ENCODE data around the gene NMT1. TPM values are rescaled to one million over a fixed set of nuclear protein-coding genes. Genes with fewer than 3 reads are reported as not detected.
A peak's percentile ranks its signal among the peaks of the same experiment; 100 is the strongest.

NMT1 gene
- total RNA-seq, 3 donors from 2014 or later (not counting 1 experiment from before 2014, with no cell fraction given) = 56.6 to 94.7 (median 77.6) TPM

GRCh38 chr17:45128989-45129388 lies 67.9 kb downstream of the NMT1 start:
- no peak for DNase-seq
- Histone ChIP-seq H3K27me3 (ENCODE audit: control insufficient read depth, insufficient read depth, low read length) (no peaks in the 10 kb centered on the region), H3K4me1 (ENCODE audit: control insufficient read depth, insufficient read depth, low read length) (peaks cover 20% of the 10 kb centered on the region), H3K36me3 (ENCODE audit: control insufficient read depth, insufficient read depth, low read length) (no peaks in the 10 kb centered on the region), H3K27ac (ENCODE audit: low read length) (no peak overlapping the region), H3K4me3 (ENCODE audit: low read length) (no peak overlapping the region), H3K9me3 (ENCODE audit: control insufficient read depth, insufficient read depth, low read length) (no peaks in the 10 kb centered on the region)
- H3K27me3 Mint-ChIP-seq (ENCODE audit: low read depth in 2 of 2) = peaks cover 0 to 3% of the 10 kb centered on the region in 2 donors
- no peak overlapping the region for H3K27ac Mint-ChIP-seq
- intact Hi-C loops (cut with micrococcal nuclease) = no loop called here
- WGBS (ENCODE audit: insufficient coverage) = 96% methylated on average over 2 of the region's 2 CpGs
- no peak for ATAC-seq
- peaks cover 0 to 3% of the 10 kb centered on the region in 2 donors for H3K4me1 Mint-ChIP-seq
- no peaks in the 10 kb centered on the region for H3K36me3 Mint-ChIP-seq
- no peak for TF ChIP-seq CTCF (IDR thresholded peaks at IDR 0.05)
- no peak overlapping the region for H3K4me3 Mint-ChIP-seq
- H3K9me3 Mint-ChIP-seq = no peaks in the 10 kb centered on the region

DNA sequence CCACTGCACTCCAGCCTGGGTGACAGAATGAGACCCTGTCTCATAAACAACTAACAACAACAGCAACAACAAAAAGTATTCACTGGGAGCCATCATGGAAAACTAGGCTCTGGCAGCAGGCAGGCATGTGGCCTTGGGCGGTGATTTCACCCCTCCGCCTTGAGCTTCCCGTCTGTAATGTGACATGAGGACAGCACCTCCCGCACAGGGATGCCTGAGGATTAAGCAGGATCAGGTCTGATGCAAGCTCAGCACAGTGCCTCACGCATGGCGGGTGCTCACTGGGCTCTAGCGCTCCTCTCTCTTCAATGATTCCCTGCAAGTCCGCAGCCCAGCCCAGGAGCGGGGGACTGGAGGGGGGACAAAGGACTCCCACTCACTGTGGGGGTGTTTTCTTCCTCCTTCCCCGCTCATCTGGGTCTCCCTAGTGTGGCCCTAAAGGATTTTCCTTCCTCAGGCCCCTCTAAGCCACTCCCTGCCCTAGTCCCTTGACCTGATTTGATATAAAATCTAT lies 68.4 kb downstream of the NMT1 start:
- no peaks in the 10 kb centered on the region for H3K9me3 ChIP-seq (ENCODE audit: control insufficient read depth, insufficient read depth, low read length)
- H3K27me3 ChIP-seq (ENCODE audit: control insufficient read depth, insufficient read depth, low read length) = no peaks in the 10 kb centered on the region
- no peak for TF ChIP-seq CTCF (IDR thresholded peaks at IDR 0.05)
- H3K4me1 ChIP-seq (ENCODE audit: control insufficient read depth, insufficient read depth, low read length) = peaks cover 15% of the 10 kb centered on the region
- ATAC-seq = no peak
- DNase-seq = no peak
- no peak overlapping the region for H3K27ac ChIP-seq (ENCODE audit: low read length)
- no peaks in the 10 kb centered on the region for H3K36me3 Mint-ChIP-seq
- WGBS (ENCODE audit: insufficient coverage) = 93% methylated on average over 9 of the region's 10 CpGs
- peaks cover 0 to 3% of the 10 kb centered on the region in 2 donors for H3K27me3 Mint-ChIP-seq (ENCODE audit: low read depth in 2 of 2)
- no peak overlapping the region for H3K4me3 ChIP-seq (ENCODE audit: low read length)
- intact Hi-C loops (cut with micrococcal nuclease) = no loop called here
- peaks cover 0 to 3% of the 10 kb centered on the region in 2 donors for H3K4me1 Mint-ChIP-seq
- H3K36me3 ChIP-seq (ENCODE audit: control insufficient read depth, insufficient read depth, low read length) = no peaks in the 10 kb centered on the region
- H3K27ac Mint-ChIP-seq = no peak overlapping the region
- H3K4me3 Mint-ChIP-seq = no peak overlapping the region
- no peaks in the 10 kb centered on the region for H3K9me3 Mint-ChIP-seq

- Histone ChIP-seq H3K9me3 (ENCODE audit: control insufficient read depth, insufficient read depth, low read length) (no peaks in the 10 kb centered on the region), H3K36me3 (ENCODE audit: control insufficient read depth, insufficient read depth, low read length) (no peaks in the 10 kb centered on the region), H3K27me3 (ENCODE audit: control insufficient read depth, insufficient read depth, low read length) (no peaks in the 10 kb centered on the region), H3K4me3 (ENCODE audit: low read length) (no peak overlapping the region), H3K4me1 (ENCODE audit: control insufficient read depth, insufficient read depth, low read length) (peaks cover 18% of the 10 kb centered on the region), H3K27ac (ENCODE audit: low read length) (no peak overlapping the region)
- Mint-ChIP-seq H3K27me3 (ENCODE audit: low read depth in 2 of 2) (peaks cover 0 to 3% of the 10 kb centered on the region in 2 donors), H3K9me3 (no peaks in the 10 kb centered on the region), H3K4me3 (peak overlapping the region; percentile 17), H3K4me1 (peaks cover 2 to 6% of the 10 kb centered on the region in 2 donors), H3K27ac (no peak overlapping the region), H3K36me3 (no peaks in the 10 kb centered on the region)
- ATAC-seq (no peak), DNase-seq (no peak)
- intact Hi-C loops (cut with micrococcal nuclease) = no loop called here
- WGBS (ENCODE audit: insufficient coverage) = 84% methylated on average over 13 of the region's 13 CpGs
- TF ChIP-seq CTCF (IDR thresholded peaks at IDR 0.05) = no peak
Observed at GRCh38 chr17:45129940-45130680, 69.0 kb downstream of the NMT1 start.

Data from natural killer cell (primary cell).